D721Med (cell line): ENCODE measurements around the gene PTOV1.
A peak's percentile ranks its signal among the peaks of the same experiment; 100 is the strongest.

Experiments
- DNase-seq: peaks from one replicate; pipeline ENCODE4 v3.0.0; 2011; ENCODE audit warnings: low spot score; ENCODE audit not compliant: insufficient read length
- FAIRE-seq: peaks from 2 replicates; lab custom pipeline; 2011; peaks lifted over from hg19 to GRCh38; lab: Jason Lieb, UNC
- TF ChIP-seq, protein P1 (sequence below): IDR thresholded peaks from 2 replicates; pipeline ENCODE4 v1.5.1; 2012; ENCODE audit warnings: mild to moderate bottlenecking, control low read depth; ENCODE audit not compliant: insufficient read depth; ENCODE audit errors: missing control alignments

The PTOV1 gene

DNA sequence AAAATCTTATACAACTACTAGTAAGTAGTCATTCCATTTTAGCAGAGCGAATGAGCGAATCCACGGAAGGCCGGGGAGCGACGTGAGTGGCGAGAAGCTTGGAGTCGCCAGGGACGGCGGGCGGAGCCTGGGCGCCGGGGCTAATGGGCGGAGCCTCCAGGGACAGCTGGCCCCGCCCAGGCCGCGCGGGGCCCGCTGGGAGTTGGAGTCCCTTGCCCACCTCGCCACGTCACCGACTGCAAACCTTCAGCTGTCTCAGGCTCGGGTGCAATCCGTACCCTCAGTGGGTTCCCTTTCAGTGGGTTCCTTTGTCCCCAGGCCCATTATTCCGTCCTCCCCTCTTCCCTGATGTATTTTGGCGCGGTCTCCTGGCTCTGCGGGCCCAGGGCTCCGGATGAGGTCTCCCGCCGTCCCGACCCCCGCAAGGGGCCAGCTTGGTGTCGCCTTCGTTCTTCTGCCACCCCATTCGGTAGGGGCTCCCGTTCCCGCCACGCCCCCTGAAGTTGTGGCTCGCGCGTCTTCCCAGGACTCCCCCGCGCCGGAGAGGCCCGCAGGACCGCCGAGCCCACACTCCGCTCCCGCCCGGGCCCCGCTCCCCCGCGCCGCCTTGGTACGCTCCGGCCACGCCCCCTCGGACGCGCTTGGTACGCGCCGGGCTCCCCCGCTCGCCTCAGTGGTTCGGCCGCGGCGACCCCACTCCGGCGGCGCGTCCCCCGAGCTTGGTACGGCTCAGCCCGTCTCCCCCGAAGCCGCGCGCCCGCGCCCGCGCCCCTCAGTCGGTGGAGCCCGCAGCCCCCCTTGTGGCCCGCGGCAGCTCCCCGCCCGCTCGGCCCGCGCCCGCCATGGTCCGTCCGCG lies at the start of gene PTOV1:
Gene PTOV1 (plus strand): TSS at position 673 of the 856 bp plus-strand sequence.
- FAIRE-seq (no peak), DNase-seq (peak; percentile 93)
- TF ChIP-seq, protein P1, sequence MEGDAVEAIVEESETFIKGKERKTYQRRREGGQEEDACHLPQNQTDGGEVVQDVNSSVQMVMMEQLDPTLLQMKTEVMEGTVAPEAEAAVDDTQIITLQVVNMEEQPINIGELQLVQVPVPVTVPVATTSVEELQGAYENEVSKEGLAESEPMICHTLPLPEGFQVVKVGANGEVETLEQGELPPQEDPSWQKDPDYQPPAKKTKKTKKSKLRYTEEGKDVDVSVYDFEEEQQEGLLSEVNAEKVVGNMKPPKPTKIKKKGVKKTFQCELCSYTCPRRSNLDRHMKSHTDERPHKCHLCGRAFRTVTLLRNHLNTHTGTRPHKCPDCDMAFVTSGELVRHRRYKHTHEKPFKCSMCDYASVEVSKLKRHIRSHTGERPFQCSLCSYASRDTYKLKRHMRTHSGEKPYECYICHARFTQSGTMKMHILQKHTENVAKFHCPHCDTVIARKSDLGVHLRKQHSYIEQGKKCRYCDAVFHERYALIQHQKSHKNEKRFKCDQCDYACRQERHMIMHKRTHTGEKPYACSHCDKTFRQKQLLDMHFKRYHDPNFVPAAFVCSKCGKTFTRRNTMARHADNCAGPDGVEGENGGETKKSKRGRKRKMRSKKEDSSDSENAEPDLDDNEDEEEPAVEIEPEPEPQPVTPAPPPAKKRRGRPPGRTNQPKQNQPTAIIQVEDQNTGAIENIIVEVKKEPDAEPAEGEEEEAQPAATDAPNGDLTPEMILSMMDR: no peak

DNA sequence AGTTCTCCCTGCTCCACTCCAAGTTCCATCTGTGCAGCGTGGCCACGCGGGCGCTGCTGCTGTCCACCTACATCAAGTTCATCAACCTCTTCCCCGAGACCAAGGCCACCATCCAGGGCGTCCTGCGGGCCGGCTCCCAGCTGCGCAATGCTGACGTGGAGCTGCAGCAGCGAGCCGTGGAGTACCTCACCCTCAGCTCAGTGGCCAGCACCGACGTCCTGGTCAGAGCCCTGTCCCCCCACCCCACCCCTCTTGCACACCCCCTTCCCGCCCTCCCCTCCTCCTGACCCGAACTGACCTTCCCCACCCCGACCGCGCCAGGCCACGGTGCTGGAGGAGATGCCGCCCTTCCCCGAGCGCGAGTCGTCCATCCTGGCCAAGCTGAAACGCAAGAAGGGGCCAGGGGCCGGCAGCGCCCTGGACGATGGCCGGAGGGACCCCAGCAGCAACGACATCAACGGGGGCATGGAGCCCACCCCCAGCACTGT lies 49.5 kb upstream of the PTOV1 start:
- DNase-seq (no peak), FAIRE-seq (no peak)
- TF ChIP-seq, protein P1: no peak

DNA sequence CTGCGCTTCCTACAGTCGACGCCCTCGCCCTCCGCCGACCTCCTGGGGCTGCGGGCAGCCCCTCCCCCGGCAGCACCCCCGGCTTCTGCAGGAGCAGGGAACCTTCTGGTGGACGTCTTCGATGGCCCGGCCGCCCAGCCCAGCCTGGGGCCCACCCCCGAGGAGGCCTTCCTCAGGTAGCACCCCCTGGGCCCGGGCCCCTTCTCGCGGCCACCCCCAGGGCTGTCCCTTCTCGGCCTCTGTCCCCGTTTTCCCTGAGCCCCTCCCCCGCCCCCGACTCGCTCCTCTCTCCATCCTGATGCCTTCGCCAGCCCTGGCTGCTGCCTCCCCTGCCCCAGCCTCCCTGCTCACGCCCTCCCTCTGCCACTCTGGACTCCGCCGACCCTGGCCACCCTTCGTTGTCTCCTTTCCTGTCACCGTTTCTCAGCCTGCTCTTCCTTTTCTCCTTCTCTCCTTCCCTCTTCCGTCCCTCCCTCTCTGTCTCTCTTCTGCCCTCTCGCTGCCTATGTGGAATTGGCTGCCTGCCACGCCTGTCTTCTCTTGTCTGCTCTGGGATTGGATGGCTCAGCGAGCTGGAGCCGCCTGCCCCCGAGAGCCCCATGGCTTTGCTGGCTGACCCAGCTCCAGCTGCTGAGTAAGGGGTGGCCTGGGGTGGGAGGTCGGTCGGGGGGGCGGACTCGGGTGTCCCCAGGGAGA lies 48.8 kb upstream of the PTOV1 start:
- TF ChIP-seq, protein P1: no peak
- DNase-seq: peak; percentile 99
- FAIRE-seq: no peak

DNA sequence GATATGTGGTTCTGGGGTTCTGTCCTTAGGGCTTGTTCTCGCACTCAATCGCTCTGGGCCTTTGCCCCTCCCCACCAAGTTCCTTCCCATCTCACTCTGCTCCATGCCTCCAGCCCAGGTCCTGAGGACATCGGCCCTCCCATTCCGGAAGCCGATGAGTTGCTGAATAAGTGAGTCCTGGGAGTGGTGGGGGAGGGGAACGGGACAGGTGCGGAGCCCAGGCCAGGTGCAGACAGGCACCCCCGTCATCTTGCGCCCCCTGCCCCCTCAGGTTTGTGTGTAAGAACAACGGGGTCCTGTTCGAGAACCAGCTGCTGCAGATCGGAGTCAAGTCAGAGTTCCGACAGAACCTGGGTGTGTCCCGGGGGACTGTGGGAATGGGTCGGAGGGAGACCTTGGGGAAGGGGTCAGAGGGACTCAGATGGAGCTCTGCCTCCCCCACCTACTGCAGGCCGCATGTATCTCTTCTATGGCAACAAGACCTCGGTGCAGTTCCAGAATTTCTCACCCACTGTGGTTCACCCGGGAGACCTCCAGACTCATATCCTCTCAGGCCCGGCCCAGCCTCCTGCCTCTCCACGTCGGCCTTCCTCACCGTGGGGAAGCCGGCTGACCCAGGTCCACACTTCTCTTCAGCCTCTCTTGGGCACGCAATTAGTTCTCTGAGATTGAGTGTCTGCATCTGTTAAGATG lies 48.0 kb upstream of the PTOV1 start:
- DNase-seq (no peak), FAIRE-seq (no peak)
- TF ChIP-seq, protein P1: no peak

DNA sequence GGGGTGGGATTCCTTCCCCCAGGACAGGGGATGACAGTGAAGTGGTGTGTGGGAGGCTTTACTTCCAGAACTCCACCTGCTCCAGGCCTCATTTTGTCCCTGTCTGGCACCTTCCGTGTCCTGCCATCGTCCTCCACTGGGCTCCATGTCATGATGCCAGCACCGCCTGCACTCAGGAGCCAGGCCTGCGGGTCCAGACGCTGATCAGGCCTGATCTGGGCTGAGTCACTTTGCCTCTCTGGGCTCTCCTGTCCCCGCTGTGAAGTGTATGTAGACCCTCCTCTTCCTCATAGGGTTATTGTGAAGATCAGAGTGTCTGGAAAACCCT lies 47.5 kb upstream of the PTOV1 start:
- FAIRE-seq (no peak), DNase-seq (no peak)
- TF ChIP-seq, protein P1: no peak

DNA sequence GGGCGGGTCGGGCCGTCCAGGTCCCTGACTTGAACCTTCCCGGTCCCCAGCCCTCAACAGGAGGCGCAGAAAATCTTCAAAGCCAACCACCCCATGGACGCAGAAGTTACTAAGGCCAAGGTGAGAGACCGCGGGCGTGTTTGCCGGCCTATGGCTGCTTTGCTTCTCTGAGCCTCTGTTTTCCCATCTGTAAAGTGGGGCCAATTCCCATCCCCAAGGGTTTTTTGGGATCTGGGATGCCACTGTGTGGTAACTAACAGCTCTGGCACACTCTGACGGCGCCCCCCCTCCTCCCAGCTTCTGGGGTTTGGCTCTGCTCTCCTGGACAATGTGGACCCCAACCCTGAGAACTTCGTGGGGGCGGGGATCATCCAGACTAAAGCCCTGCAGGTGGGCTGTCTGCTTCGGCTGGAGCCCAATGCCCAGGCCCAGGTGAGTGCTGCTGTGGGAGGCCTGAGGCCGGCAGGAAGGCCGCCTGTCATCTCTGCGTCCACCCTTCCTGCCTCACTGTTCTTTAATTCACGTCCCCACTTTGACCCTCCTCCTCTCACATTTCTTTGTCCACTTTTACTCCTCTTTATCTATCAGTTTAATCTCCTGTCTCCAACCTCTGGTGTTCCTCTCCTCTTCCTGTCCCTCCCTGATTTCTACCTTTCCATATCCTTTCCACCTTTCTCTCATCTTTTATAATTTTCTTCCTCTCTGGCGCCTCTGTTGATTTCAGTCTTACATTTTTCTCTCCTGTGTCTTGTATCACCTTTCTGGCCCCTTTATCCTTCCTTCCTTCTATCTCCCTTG lies 44.9 kb upstream of the PTOV1 start:
- FAIRE-seq (no peak), DNase-seq (no peak)
- TF ChIP-seq, protein P1: no peak
